ENCODE measurements around the gene LSAMP. TPM values are rescaled to one million over a fixed set of nuclear protein-coding genes. Genes with fewer than 3 reads are reported as not detected.
A peak's percentile ranks its signal among the peaks of the same experiment; 100 is the strongest.

Gene LSAMP
- total RNA-seq, 1 experiment from 2014 or later, result 16.1 TPM

DNA sequence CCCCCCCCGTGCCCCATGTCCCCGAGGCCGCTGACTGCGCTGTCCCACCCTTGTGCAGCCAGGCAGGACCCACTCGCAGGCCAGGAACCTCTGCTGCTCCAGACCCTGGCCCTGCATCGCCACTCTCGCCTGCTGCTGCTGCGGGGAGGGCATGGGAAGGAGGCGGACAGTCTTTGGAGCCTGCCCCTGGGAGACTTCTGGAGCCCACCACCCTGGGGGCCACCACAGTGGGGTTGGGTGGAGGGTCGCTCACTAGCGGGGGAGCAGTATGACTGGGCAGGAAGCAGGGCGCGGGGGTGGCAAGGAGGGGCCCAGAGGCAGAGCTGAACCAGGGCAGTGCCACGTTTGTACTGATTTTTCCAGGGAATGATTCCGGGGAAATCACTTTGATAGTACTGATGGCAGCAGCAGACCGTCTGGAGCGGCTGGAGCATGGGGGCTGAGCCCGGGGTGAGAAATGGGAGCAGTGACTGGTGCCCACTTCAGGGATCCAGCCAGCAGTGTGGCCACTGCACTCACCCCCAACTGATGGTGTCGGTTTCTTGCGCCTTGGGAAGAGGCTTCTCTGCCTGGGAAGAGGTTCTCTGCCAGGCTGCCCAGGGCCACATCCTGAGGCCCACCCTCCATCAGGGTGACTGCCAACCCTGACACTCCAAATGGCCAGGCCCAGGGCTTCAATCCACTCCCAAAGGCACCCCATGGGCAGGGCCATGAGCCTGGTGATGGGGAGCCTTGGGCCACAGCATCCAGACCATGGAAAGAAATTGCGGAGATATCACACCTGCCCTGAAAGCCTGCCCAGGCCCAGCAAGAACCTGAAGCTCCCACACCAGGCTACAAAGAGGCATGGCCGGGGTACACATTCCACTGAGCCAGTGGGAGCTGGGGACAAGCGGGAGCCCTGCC is 53.7 kb downstream of the LSAMP start:
- no peak for DNase-seq (ENCODE audit: low read depth, low spot score)
- in situ Hi-C loops (cut with HindIII; ENCODE audit: low pct_unique_long_range_greater_than_20kb, low sequenced_read_pairs), result no loop called here

- no peak for DNase-seq (ENCODE audit: low read depth, low spot score)
- in situ Hi-C loops (cut with HindIII; ENCODE audit: low pct_unique_long_range_greater_than_20kb, low sequenced_read_pairs), result no loop called here
These were observed 55.0 kb downstream of the LSAMP start for GRCh38 chr3:116390318-116390717.

DNA sequence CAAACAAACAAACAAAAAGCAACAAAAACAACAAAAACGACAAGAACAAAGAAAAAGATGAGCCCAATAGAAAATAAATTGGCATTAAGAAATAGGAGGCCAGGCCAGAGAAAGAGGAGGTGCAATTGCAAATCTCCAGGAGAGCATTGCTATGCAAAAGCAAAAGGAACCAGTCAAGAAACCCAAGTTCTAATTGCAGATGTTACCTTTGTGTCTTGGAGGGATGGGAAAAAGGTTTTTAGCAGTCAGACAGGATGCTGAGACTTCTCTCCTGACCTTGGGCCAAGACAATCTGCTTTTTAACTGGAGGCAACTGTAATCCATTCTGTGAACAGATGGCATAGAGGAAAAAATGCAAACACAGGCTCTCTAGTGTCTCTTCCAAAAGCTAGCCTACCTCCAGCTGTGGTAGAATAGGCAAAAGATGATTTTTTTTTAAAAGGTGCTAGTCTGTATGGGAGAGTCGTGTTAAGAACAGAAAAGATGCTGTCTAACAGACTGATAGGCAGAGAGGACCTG is 56.4 kb downstream of the LSAMP start:
- in situ Hi-C loops (cut with HindIII; ENCODE audit: low pct_unique_long_range_greater_than_20kb, low sequenced_read_pairs), result no loop called here
- DNase-seq (ENCODE audit: low read depth, low spot score), result no peak

- in situ Hi-C loops (cut with HindIII; ENCODE audit: low pct_unique_long_range_greater_than_20kb, low sequenced_read_pairs), result no loop called here
- DNase-seq (ENCODE audit: low read depth, low spot score), result no peak
These were observed 59.1 kb downstream of the LSAMP start for GRCh38 chr3:116386168-116386567.

DNA sequence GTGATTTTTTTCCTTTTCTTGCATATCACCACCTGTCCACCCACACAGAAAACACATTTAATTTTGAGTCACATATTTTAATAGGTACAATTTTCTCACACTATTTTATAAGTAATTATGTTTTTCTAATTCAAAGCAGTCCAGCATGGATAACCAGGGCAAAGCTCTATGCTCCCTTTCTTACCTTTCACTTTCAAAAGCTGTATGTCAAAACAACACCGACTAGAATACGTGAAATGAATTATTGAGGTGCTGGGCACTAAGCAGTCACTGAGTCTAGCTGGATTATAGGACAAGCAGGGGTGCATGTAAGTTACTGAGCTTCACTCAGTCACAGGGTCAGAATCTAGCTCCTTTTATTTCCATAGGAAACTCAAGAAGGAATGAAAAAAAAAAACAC is 60.6 kb downstream of the LSAMP start:
- DNase-seq (ENCODE audit: low read depth, low spot score), result no peak
- in situ Hi-C loops (cut with HindIII; ENCODE audit: low pct_unique_long_range_greater_than_20kb, low sequenced_read_pairs), result no loop called here

DNA sequence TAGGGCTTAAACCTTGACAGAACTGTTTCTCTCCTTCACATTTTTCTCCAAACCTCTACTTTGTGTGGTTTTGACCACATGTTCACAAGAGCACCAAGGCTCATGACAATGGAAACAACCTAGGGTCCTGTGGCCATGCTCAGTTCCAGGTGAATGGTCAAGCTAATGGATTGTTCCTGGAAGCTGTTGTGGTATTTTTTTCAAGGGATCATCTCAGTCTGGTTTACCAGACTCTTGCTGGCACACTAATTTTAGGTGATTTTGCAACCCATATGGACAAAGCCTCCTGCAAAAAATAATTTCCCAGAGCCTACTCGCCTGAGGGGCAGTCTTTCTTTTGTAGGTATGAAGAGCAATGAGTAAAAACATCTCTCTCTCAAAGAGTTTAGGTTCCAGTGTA is 67.2 kb downstream of the LSAMP start:
- DNase-seq (ENCODE audit: low read depth, low spot score), result no peak
- in situ Hi-C loops (cut with HindIII; ENCODE audit: low pct_unique_long_range_greater_than_20kb, low sequenced_read_pairs), result no loop called here

- in situ Hi-C loops (cut with HindIII; ENCODE audit: low pct_unique_long_range_greater_than_20kb, low sequenced_read_pairs), result no loop called here
- no peak for DNase-seq (ENCODE audit: low read depth, low spot score)
These were observed 70.4 kb downstream of the LSAMP start for GRCh38 chr3:116374901-116375300.

GRCh38 chr3:116367761-116368395 is 77.4 kb downstream of the LSAMP start:
- in situ Hi-C loops (cut with HindIII; ENCODE audit: low pct_unique_long_range_greater_than_20kb, low sequenced_read_pairs), result no loop called here
- DNase-seq (ENCODE audit: low read depth, low spot score), result no peak

DNA sequence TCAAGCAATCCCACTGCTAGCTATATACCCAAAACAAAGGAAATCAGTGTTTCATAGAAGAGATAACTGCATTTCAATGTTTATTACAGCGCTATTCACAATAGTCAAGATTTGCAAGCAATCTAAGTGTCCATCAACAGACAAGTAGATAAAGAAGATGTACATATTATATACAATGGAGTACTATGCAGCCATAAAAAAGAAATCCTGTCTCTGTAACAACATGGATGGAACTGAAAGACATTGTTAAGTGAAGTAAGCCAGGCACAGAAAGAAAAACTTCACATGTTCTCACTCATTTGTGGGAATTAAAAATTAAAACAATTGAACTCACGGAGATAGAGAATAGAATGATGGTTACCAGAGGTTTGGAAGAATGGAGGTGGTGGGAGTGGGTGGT is 89.2 kb downstream of the LSAMP start:
- in situ Hi-C loops (cut with HindIII; ENCODE audit: low pct_unique_long_range_greater_than_20kb, low sequenced_read_pairs), result no loop called here
- no peak for DNase-seq (ENCODE audit: low read depth, low spot score)

GRCh38 chr3:116354382-116354781 is 90.9 kb downstream of the LSAMP start:
- in situ Hi-C loops (cut with HindIII; ENCODE audit: low pct_unique_long_range_greater_than_20kb, low sequenced_read_pairs), result no loop called here
- no peak for DNase-seq (ENCODE audit: low read depth, low spot score)

DNA sequence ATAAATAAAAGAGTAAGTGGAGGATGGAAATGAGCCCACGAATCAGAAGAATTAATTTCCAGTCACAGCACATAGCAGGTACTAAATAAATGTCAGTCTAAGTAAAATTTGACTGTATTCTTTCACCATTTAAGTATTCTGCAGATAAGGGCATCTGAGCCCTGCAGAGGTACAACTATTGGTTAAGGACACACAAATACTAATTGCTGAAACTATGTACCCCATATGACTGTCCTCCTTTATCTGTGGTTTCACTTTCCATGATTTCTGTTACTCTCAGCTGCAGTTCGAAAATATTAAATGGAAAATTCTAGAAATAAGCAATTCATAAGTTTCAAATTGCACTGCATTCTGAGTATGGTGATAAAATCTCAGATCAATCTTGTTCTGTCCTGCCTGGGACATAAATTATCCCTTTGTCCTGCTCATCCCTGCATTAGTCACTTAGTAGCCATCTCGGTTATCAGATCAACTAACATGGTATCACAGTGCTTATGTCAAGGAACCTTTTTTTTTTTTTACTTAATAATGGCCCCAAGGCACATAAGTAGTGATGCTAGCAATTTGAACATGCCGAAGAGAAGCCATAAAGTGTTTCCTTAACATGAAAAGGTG is 95.1 kb downstream of the LSAMP start:
- in situ Hi-C loops (cut with HindIII; ENCODE audit: low pct_unique_long_range_greater_than_20kb, low sequenced_read_pairs), result no loop called here
- DNase-seq (ENCODE audit: low read depth, low spot score), result peak; percentile 32

DNA sequence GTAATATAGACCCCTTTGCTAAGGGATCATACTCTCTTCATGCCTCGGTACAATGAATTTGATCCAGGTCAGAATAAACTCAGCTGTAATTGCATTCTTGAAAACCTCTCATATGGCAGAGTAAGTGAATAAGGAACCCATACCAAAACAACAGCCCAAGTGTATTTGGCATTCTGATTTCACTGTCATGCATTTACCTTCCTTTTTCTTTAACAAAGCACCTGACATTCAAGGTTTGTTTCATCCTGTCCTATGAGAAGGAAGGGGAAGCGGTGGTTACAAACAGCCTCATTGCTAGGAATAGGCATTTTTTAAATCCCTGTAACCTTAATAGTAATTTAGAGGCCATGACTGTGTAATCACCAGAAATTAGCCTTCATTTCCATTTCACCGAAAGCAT is 97.1 kb downstream of the LSAMP start:
- in situ Hi-C loops (cut with HindIII; ENCODE audit: low pct_unique_long_range_greater_than_20kb, low sequenced_read_pairs), result no loop called here

DNA sequence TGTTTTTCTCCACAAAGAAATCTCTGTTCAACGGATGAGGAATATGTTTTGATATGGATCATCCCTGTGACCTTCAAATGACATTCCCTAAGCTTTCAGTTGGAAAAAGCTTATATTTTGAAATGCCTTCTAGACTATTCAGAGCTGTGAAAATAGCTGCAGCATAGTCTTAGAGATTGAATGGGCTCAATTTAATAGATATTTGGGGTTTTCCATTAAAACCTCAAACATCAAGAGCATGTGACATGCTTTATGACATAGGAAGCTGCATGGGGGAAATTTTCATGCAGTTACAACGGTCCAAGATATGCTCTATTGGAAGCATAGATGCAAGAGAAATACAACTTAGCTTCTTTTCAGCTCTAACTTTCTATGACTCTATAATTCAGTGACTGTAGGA is 102.8 kb downstream of the LSAMP start:
- in situ Hi-C loops (cut with HindIII; ENCODE audit: low pct_unique_long_range_greater_than_20kb, low sequenced_read_pairs), result no loop called here
- peak; percentile 59 for DNase-seq (ENCODE audit: low read depth, low spot score)

More for the DNA sequence above, 97.1 kb downstream of the LSAMP start:
- DNase-seq (ENCODE audit: low read depth, low spot score), result no peak

DNA sequence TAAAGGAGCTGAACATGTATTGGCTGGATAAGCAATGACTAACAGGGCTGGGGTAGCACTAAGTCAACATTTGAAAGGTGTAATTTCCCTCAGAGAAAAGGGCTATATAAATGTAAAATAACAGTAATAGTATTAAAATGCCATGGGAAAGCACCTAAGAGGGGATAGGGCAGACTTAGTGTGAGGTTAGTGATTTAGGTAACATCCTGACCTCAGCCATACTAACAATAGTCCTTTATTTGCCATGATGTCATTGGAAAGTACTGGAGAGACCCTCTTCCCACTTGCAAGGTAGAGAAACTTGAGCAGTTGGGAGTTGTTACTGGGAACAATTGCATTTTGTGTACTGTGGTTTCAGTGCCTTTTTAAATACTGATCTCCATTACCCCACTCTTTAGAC is 103.4 kb downstream of the LSAMP start:
- in situ Hi-C loops (cut with HindIII; ENCODE audit: low pct_unique_long_range_greater_than_20kb, low sequenced_read_pairs), result no loop called here

DNA sequence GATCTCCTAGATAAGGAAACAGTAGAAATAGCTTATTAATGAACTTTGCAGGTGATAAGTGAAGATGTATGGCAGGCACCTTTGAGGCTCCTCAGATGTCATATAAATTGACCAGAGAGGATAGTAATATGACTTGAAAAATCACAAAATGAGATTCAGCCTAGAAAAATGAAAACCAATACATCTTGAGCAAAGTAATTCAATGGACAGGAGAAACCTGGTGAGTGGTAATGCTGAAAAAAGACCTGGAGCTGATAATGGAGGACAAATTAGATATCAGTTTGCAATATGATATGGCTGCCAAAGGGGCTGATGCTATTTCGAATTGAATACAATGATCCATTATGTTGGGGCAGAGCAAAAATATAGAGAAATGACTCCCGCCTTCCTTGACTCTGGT is 103.9 kb downstream of the LSAMP start:
- in situ Hi-C loops (cut with HindIII; ENCODE audit: low pct_unique_long_range_greater_than_20kb, low sequenced_read_pairs), result no loop called here
- DNase-seq (ENCODE audit: low read depth, low spot score), result no peak

More for the DNA sequence above, 103.4 kb downstream of the LSAMP start:
- DNase-seq (ENCODE audit: low read depth, low spot score), result peak; percentile 79

DNA sequence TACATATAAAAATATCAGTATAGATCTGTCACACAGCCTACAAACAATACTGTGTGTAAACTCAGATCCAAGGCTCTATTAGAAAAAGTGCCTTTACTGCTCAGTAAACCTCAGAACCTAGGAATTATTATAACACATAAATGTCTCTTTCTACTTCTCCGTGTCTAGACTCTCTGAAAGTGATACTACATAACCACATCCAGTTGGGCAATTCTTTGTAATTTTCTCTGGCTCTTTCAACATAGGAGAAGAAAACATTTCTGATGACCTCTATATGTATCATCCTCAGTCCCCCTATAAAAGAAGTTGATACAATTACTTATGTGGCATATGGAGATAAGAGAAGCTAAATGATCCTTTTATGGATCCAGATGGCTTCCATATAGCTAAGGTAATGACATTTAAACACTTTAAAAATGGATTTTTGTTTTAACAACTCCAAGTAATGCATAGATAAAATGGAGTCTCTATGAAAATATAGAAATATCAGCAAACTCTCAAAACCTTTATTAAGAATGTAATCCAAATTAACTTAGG is 104.5 kb downstream of the LSAMP start:
- in situ Hi-C loops (cut with HindIII; ENCODE audit: low pct_unique_long_range_greater_than_20kb, low sequenced_read_pairs), result no loop called here
- peak; percentile 29 for DNase-seq (ENCODE audit: low read depth, low spot score)

- in situ Hi-C loops (cut with HindIII; ENCODE audit: low pct_unique_long_range_greater_than_20kb, low sequenced_read_pairs), result no loop called here
- DNase-seq (ENCODE audit: low read depth, low spot score), result no peak
These were observed 105.8 kb downstream of the LSAMP start for GRCh38 chr3:116339441-116340028.

GRCh38 chr3:116338713-116339112 is 106.6 kb downstream of the LSAMP start:
- in situ Hi-C loops (cut with HindIII; ENCODE audit: low pct_unique_long_range_greater_than_20kb, low sequenced_read_pairs), result no loop called here
- DNase-seq (ENCODE audit: low read depth, low spot score), result no peak
